Kidney (tissue), 14 donors: Measurements from ENCODE around the gene FUZ. TPM values are rescaled to one million over a fixed set of nuclear protein-coding genes. Genes with fewer than 3 reads are reported as not detected.

Experiments used
- DNase-seq, 5 donors: peaks; one replicate each; pipeline ENCODE4 v3.0.0-alpha.2; 2013 to 2020
- FAIRE-seq: peaks from 2 replicates; lab custom pipeline; 2012; peaks lifted over from hg19 to GRCh38; lab: Jason Lieb, UNC
- H3K27ac ChIP-seq, 2 donors: one replicate each; pipeline ENCODE4 v1.7.0; 2013; ENCODE audit warnings: low read depth in 2 of 2, low read length in 2 of 2, inconsistent platforms in 1 of 2
- H3K27me3 ChIP-seq: one replicate; pipeline ENCODE4 v1.7.1; 2013; ENCODE audit warnings: low read length, inconsistent platforms; ENCODE audit not compliant: control insufficient read depth, insufficient read depth
- H3K36me3 ChIP-seq, 3 donors: one replicate each; pipeline versions ENCODE4 v1.7.0 to v1.7.1; 2013; ENCODE audit warnings: low read length in 3 of 3, control low read depth in 1 of 3, inconsistent platforms in 1 of 3; ENCODE audit not compliant: insufficient read depth in 3 of 3, control insufficient read depth in 2 of 3
- H3K4me1 ChIP-seq, 3 donors: one replicate each; pipeline versions ENCODE4 v1.7.0 to v1.7.1; 2013; ENCODE audit warnings: low read length in 3 of 3, inconsistent platforms in 1 of 3, low read depth in 1 of 3; ENCODE audit not compliant: control insufficient read depth in 2 of 3, insufficient read depth in 2 of 3
- H3K4me3 ChIP-seq, 3 donors: one replicate each; pipeline versions ENCODE4 v1.7.0 to v1.8.1; 2013; ENCODE audit warnings: low read length in 3 of 3, control low read depth in 1 of 3, inconsistent platforms in 1 of 3
- H3K9ac ChIP-seq, 3 donors: one replicate each; pipeline versions ENCODE4 v1.7.0 to v1.7.1; 2013; ENCODE audit warnings: low read length in 3 of 3, control low read depth in 1 of 3, inconsistent platforms in 1 of 3
- H3K9me3 ChIP-seq, 3 donors: one replicate each; pipeline versions ENCODE4 v1.7.0 to v1.7.1; 2013; ENCODE audit warnings: low read length in 3 of 3, control low read depth in 1 of 3, inconsistent platforms in 1 of 3; ENCODE audit not compliant: control insufficient read depth in 2 of 3, insufficient read depth in 1 of 3
- intact Hi-C: fragments of 100-400 bp; cut with DNase I; formaldehyde crosslinking; loops from one replicate; pipeline ENCODE4 v1.11.1; 2022
- polyA plus RNA-seq: library from polyadenylated mRNA; stranded (reverse); fragments of 350-450 nt; fragmentation: Illumina TruSeq; extraction: RNeasy Lipid Tissue Mini Kit (QIAGEN cat#74804); gene quantifications from one replicate; pipeline ENCODE4 v1.2.3, GENCODE V29; 2014; ENCODE audit warnings: low read depth, low replicate concordance; ENCODE audit not compliant: insufficient read depth
- total RNA-seq: library from RNA; stranded (reverse); fragmentation: NEBNext Ultra II Directional; extraction: Animal tissue kit (Norgen Biotek cat#: 25700); gene quantifications from one replicate; pipeline ENCODE4 v1.2.1, GENCODE V29; 2021
- TF ChIP-seq, protein P1 (sequence below): IDR thresholded peaks from 3 replicates; pipeline ENCODE4 v1.5.1; 2012; ENCODE audit warnings: mild to moderate bottlenecking, moderate library complexity, borderline replicate concordance; ENCODE audit not compliant: insufficient read depth; ENCODE audit errors: extremely low read depth
- donor health status: control.
- donor health status: control.
- donor health status: control.
- donor health status: control.
- donor health status: control.
- donor health status: DM: yes; HTN: yes; CAD: no.
- donor health status: Normal renal cell carcinoma (clear cell type).

The FUZ gene
- total and polyA plus RNA-seq, 2 donors from 2014 or later, result 26.9 to 51.2 TPM

DNA sequence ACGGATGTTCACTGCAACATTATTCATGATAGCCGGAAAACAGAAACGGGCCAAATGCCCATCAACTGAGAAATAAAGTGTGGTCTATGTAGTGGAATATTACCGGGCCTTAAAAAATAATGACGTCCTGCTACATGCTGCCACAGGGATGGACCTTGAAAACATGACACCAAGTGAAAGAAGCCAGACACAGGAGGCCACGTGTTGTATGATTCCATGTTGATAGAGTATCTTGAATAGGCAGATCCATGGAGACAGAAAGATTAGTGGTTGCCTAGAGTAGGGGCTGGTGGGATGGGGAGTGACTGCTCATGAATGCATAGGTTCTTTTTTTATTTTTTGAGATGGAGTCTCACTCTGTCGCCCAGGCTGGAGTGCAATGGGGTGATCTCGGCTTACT lies 42.6 kb downstream of the FUZ start:
- FAIRE-seq (no peak), DNase-seq (no peak)
- intact Hi-C loops, result no loop called here
- Histone ChIP-seq H3K36me3 (no peaks in the 10 kb centered on the region), H3K9ac (no peak overlapping the region), H3K4me3 (no peak overlapping the region), H3K4me1 (peaks cover 0 to 18% (median 11%) of the 10 kb centered on the region in 3 donors), H3K27me3 (no peaks in the 10 kb centered on the region), H3K9me3 (no peaks in the 10 kb centered on the region), H3K27ac (no peak overlapping the region)
- TF ChIP-seq, protein P1, sequence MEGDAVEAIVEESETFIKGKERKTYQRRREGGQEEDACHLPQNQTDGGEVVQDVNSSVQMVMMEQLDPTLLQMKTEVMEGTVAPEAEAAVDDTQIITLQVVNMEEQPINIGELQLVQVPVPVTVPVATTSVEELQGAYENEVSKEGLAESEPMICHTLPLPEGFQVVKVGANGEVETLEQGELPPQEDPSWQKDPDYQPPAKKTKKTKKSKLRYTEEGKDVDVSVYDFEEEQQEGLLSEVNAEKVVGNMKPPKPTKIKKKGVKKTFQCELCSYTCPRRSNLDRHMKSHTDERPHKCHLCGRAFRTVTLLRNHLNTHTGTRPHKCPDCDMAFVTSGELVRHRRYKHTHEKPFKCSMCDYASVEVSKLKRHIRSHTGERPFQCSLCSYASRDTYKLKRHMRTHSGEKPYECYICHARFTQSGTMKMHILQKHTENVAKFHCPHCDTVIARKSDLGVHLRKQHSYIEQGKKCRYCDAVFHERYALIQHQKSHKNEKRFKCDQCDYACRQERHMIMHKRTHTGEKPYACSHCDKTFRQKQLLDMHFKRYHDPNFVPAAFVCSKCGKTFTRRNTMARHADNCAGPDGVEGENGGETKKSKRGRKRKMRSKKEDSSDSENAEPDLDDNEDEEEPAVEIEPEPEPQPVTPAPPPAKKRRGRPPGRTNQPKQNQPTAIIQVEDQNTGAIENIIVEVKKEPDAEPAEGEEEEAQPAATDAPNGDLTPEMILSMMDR, result no peak

- intact Hi-C loops, result no loop called here
- DNase-seq, result no peak
- Histone ChIP-seq H3K9ac (peak overlapping the region in 2 of 3 donors; percentile 43 to 92), H3K27me3 (no peaks in the 10 kb centered on the region), H3K9me3 (no peaks in the 10 kb centered on the region), H3K4me1 (peaks cover 0 to 18% (median 12%) of the 10 kb centered on the region in 3 donors), H3K4me3 (peak overlapping the region; percentile 63 to 91 (median 79)), H3K36me3 (no peaks in the 10 kb centered on the region), H3K27ac (no peak overlapping the region)
- FAIRE-seq, result no peak
- TF ChIP-seq, protein P1, result no peak
These were observed 45.0 kb downstream of the FUZ start for GRCh38 chr19:49767967-49768581.

DNA sequence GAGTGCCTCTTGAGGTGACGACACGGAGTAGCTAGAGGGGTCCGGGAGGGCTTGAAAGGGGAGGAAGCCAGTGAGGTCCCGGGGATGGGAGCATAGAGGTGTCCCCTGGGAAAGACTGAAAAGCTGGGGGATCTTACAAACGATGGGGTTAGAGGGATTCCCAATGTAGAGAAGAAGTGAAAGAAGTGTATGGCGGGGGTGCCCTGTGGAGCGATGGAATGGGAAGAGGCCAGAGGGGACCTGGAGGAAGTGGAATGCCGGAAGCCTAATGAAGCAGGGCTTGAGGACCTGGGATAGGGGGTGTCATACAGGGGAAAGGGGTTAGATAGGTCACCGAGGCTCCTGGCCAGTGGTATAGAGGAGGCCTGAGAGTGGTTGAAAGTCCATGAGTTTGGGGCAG lies 45.7 kb downstream of the FUZ start:
- H3K9me3 ChIP-seq, result no peaks in the 10 kb centered on the region

More for the DNA sequence above, 45.7 kb downstream of the FUZ start:
- peak overlapping the region; percentile 43 to 92 (median 90) for H3K9ac ChIP-seq
- peak overlapping the region; percentile 9 to 83 for H3K27ac ChIP-seq
- DNase-seq (peak in 2 of 5 donors; percentile 25 to 42), FAIRE-seq (no peak)
- no peaks in the 10 kb centered on the region for H3K36me3 ChIP-seq
- H3K4me1 ChIP-seq, result peaks cover 0 to 18% (median 12%) of the 10 kb centered on the region in 3 donors
- intact Hi-C loops, result no loop called here
- H3K4me3 ChIP-seq, result peak overlapping the region; percentile 63 to 91 (median 79)
- H3K27me3 ChIP-seq, result no peaks in the 10 kb centered on the region
- TF ChIP-seq, protein P1, result no peak
